HG03442 (cell line): Measurements from ENCODE around the gene SLC23A2.
"Not testable (repeated sequence)": the region's sequence is repeated elsewhere in the genome, so short reads cannot be mapped to it uniquely, and the experiment has no call there.

ENCODE experiments used
- ATAC-seq: cut with Tn5 transposase; IDR thresholded peaks from one replicate; pipeline ENCODE4 v1.9.1; 2021; ENCODE audit warnings: mild to moderate bottlenecking, moderate library complexity; ENCODE audit not compliant: unreplicated experiment

Gene SLC23A2

DNA sequence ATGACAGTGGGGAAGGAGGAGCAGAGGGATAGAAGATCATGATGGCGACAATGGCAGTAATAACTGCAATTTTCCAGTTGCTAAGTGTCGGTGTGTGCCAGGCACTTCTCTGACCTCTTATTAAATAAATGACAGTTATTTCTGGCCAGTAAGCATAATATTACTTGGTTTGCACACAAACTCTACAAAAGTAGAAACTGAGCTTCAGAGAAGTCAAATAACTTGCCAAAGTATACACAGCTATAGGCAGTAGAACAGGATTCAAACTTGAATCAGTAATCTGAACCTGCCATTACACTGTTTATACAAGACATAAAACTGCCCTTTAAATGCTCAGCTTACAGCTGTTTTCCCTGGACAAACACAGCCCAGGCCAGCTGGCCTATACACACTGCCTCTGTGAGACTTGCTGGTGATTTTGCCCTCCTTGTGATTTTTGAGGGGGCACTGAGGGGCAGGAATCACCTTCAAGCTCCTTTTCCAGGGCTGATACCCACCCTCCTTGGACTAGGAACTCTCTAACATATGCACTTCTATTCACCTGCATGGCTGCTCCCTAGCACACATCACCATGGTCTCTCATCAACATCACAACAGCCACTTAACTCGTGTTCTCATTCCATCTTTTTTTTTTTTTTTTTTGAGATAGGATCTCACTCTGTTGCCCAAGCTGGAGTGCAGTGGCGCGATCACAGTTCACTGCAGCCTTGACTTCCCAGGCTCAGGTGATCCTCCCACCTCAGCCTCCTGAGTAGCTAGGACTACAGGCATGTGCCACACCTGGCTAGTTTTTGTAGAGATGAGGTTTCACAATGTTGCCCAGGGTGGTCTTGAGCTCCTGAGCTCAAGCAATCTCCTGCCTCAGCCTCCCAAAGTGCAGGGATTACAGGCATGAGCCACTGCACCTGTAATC is 63.6 kb downstream of the SLC23A2 start:
- no peak for ATAC-seq

- ATAC-seq = no peak
Measured at GRCh38 chr20:4936851-4937406, 64.4 kb downstream of the SLC23A2 start.

GRCh38 chr20:4936392-4936850 is 64.9 kb downstream of the SLC23A2 start:
- no peak for ATAC-seq

GRCh38 chr20:4932061-4932460 is 69.2 kb downstream of the SLC23A2 start:
- no peak for ATAC-seq

- no peak for ATAC-seq
Measured at GRCh38 chr20:4929686-4930397, 71.5 kb downstream of the SLC23A2 start.

DNA sequence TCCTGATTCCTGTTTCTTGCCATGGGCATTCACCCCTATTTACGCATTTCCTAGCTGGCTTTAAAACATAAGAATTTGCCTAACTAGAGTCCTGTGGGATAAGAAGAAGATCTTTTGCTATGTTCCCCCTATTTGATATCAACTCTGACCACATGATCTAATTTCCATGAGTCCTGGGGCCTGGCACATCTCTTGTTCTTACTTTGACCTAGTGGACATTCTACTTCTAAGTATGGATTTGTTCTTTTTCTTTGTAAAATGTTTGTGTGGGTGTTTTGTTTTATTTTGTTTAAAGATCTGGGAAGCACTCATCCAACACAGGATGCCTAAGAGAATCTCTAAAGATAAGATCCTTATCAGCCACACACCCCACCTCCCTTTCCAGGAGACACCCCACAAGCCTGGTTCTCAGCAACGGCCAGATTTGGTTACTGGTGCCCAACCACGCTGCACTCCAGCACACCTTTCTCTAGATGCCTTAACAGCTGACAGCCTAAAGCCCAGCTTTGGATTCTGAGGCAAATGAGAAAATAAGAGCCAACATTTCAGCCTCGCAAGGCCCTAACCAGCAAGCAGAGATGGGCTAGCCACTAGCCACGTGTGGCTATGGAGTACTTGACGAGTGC is 74.7 kb downstream of the SLC23A2 start:
- ATAC-seq = no peak

GRCh38 chr20:4925842-4926530 is 75.3 kb downstream of the SLC23A2 start:
- ATAC-seq = no peak

- no peak for ATAC-seq
Measured at GRCh38 chr20:4924446-4924845, 76.9 kb downstream of the SLC23A2 start.

DNA sequence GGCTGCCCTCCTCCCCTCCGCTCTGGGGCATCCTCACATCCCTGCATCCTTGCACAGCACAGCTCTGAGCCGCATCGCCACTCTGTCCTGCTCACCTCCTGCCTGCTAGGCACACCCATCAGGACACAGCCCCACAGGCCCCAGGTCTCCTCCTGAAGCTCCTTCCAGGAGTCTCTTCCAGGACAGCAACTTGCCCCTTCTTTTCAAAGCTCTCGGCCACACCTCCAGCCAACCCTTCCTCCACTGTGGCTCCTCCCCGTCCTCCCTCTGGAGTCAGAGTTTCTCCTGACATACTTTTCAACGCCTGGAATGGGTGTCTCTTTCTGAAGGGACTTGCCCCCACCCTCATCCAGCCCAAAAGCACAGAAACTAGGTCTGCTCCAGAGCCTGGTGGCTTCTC is 77.3 kb downstream of the SLC23A2 start:
- ATAC-seq = no peak

- ATAC-seq = no peak
Measured at GRCh38 chr20:4922186-4922585, 79.1 kb downstream of the SLC23A2 start.

DNA sequence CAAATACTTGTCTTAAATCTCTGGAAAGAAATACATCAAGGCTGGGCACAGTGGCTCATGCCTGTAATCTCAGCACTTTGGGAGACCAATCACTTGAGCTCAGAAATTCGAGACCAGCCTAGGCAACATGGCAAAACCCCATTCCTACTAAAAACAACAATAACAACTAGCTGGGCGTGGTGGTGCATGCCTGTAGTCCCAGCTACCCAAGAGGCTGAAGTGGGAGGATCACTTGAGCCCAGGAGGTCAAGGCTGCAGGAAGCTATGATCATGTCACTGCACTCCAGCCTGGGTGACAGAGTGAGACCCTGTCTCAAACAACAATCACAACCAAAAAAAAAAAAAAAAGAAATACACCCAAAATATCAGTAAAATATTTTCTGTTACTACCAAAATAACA is 80.0 kb downstream of the SLC23A2 start:
- not testable (repeated sequence) for ATAC-seq

GRCh38 chr20:4920655-4921054 is 80.7 kb downstream of the SLC23A2 start:
- ATAC-seq = no peak

DNA sequence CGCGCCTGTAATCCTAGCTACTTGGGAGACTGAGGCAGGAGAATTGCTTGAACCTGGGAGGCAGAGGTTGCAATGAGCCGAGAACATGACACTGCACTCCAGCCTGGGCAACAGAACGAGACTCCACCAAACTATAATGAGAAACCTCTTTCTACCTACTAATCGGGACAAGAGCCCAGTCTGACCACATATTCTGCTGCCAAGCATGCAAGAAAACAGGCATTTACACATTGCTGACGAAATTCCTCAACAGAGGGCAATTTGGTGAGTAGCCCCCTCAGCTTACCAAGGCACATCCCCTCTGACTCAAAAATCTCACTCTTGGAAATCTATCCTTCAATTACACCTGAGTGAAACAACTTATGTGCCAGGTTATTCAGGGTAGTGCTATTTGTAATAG is 81.2 kb downstream of the SLC23A2 start:
- ATAC-seq = no peak

- no peak for ATAC-seq
Measured at GRCh38 chr20:4919047-4919704, 82.1 kb downstream of the SLC23A2 start.

GRCh38 chr20:4918473-4918872 is 82.8 kb downstream of the SLC23A2 start:
- no peak for ATAC-seq

GRCh38 chr20:4916971-4917881 is 84.1 kb downstream of the SLC23A2 start:
- no peak for ATAC-seq

DNA sequence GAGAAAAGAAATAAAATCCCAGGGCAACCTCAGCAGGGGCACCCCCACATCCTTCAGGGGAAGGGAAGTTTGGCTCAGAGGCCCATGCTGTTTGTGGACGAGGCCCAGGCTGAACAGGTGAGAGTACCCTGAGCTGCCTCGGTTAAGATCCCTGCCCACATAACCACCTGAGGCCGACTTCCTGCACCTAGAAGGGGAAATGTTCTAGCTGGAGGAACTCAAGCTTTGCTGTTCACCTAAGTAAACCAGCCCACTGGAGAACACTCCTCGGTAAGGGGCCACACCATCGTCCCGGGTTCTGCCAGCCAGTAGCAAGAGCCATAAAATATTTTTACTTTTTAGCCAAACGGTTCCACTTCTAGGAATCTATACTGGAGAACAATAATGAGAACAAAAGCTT is 88.2 kb downstream of the SLC23A2 start:
- no peak for ATAC-seq

DNA sequence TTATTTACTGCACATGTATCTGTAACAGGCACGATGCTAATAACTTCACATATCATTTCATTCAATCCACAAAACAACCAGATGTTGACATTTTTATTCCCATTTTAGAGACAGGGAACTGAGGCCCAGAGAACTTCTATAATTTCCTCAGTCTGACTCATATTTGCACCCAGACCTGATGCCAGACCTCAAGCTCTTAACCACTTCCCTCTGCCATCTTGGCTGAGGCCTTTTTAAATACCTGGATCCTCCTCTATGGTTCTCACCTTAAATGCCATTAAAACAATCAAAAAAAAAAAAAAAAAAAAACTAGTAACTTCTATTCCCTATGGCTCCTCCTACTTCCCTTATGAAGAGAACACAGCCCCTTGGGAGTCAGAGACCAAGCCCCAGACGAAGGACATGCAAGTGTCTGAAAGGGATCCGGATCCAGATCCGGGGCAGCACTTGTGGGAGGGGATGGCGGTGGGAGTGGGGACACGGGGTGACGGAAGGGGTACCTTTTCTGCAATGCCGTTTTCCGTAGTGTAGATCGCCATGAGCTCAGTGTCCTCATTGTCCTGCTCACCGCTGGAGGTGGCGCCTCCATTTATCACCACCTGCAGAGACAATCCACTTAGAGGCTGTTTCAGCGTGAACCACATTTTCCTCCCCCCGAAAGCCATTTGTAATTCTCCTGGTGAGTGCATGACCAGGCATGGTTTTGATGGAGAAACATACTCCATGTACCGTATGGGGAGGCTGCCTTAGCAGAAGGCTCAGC is 88.7 kb downstream of the SLC23A2 start:
- ATAC-seq = no peak
